Activated CD4-positive, alpha-beta T cell treated with anti-CD3 and anti-CD28 coated beads for 24 hours (primary cell): Measurements from ENCODE around the gene EIF4G3.
"Not testable (repeated sequence)": the region's sequence is repeated elsewhere in the genome, so short reads cannot be mapped to it uniquely, and the experiment has no call there.

Source experiments
- DNase-seq, 2 donors: peaks; one replicate each; pipeline ENCODE4 v3.0.0-alpha.2; 2020; ENCODE audit warnings: low read depth in 2 of 2

Gene EIF4G3

GRCh38 chr1:21154717-21155116 is 22.0 kb downstream of the EIF4G3 start:
- no peak for DNase-seq

GRCh38 chr1:21153388-21153787 is 23.3 kb downstream of the EIF4G3 start:
- DNase-seq: no peak

DNA sequence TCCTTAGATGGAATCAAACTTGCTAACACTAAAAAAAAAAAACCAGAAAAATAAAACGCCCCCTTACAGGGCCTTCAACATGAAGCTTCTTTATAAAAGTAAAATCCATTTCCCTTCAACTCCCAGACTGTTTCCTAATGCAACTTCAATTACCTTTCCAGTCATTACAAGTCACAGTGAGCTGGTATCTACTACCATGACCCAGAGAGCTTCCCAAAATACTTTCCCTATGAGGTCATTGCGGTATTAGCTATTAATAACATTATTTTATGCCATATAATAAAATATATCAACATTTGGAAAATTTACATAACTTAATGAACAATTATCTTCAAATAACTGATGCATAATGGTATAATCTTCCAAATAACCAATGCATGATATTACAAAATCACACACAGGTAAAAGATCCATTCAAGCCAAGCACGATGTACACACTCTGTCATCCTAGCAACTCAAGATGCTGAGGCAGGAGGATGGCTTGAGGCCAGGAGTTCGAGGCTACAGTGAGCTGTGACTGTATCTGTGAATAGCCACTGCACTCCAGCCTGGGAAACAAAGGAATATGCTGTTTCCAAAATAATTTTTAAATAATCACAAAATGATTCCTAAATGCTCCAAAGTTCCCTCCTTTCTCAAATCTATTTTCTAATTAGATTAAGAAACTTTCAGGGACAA is 24.1 kb downstream of the EIF4G3 start:
- DNase-seq: no peak

GRCh38 chr1:21149855-21150432 is 26.8 kb downstream of the EIF4G3 start:
- DNase-seq: no peak

DNA sequence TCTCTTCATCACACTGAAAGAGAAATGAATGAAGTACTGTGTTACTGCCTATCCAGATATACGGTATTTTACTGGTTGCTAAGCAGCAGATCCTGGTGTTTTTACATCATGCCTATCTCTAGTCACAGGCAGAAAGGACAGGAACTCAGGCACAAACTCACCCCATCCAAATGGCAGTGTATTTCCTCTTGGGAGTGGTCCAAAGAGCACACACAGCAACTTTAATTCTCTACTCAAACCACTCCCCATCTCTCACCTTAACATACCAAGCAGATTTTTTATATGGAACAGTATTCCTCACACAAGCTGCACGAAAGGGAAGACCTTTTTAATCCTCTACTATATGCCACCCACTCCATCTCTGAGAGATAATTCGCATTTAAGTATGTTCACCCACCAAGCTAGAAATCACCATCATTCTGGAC is 27.3 kb downstream of the EIF4G3 start:
- no peak for DNase-seq

DNA sequence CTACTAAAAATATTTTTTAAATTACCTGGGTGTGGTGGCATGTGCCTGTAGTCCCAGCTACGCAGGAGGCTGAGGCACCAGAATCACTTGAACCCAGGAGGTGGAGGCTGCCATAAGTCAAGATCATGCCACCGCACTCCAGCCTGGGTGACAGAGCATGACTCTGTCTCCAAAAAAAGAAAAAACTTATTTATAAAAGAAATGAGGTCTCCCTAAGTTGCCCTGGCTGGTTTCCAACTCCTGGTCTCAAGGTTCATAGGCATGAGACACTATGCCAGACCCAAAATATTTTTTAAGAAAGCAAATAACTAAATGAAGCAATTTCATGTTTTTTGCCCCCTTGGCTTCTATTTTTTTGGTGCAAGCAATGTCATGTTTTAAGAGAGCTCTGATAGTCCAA is 32.9 kb downstream of the EIF4G3 start:
- no peak for DNase-seq

- DNase-seq: no peak
These were observed 33.6 kb downstream of the EIF4G3 start for GRCh38 chr1:21143138-21143537.

GRCh38 chr1:21141030-21141429 is 35.7 kb downstream of the EIF4G3 start:
- no peak for DNase-seq

GRCh38 chr1:21139601-21140000 is 37.1 kb downstream of the EIF4G3 start:
- DNase-seq: no peak

- DNase-seq: not testable (repeated sequence)
These were observed 40.4 kb downstream of the EIF4G3 start for GRCh38 chr1:21136344-21136743.

DNA sequence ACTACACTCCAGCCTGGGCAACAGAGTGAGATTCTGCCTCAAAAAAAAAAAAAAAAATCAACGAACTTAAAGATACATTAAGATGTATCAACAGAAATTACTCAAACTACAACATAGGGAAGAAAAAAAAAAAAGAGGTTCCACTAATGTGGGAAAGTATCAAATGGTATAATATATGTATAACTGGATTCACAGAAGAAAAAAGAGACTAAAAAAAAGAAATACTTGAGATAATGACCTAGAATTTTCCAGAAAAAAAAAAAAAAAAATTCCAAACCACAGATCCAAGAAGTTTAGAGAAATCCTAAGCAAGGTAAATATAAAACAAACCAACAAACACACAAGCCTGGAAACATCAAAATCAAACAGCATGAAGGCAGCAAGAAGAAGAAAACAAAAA is 45.5 kb downstream of the EIF4G3 start:
- DNase-seq: no peak

- DNase-seq: no peak
These were observed 47.3 kb downstream of the EIF4G3 start for GRCh38 chr1:21129407-21129806.

DNA sequence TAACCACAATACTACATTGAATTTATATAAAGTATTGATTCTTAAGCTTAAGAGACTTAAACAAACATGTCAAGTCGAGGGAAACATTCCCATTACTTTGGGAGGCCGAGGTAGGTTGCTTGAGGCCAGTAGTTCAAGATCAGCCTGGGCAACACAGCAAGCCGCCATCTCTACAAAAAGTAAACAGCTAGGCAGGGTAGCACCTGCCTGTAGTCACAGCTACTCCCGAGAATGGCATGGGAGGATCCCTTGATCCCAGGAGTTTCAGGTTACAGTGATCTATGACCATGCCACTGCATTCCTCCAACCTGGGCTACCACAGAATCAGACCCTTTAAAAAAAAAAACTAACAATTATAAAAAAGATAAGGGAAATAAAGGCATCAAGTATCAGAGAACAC is 50.4 kb downstream of the EIF4G3 start:
- DNase-seq: no peak

DNA sequence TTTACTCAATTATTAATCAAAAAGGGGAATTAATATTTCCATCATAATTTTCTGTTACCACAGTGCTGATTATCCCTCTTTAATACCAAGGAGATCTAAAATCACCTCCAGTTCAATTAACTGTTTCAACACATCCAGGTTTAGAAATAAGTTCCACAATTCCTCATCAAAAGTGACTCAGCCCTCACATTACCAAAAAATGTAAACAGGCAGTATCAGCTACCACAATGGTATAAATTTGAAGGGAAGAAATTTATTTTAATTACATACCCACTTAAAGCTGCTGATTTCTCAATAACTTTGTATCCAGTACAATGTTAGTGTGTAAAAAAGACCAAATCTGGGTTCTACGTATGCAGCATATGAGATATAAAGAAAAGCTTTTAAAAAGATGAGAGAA is 51.9 kb downstream of the EIF4G3 start:
- no peak for DNase-seq

DNA sequence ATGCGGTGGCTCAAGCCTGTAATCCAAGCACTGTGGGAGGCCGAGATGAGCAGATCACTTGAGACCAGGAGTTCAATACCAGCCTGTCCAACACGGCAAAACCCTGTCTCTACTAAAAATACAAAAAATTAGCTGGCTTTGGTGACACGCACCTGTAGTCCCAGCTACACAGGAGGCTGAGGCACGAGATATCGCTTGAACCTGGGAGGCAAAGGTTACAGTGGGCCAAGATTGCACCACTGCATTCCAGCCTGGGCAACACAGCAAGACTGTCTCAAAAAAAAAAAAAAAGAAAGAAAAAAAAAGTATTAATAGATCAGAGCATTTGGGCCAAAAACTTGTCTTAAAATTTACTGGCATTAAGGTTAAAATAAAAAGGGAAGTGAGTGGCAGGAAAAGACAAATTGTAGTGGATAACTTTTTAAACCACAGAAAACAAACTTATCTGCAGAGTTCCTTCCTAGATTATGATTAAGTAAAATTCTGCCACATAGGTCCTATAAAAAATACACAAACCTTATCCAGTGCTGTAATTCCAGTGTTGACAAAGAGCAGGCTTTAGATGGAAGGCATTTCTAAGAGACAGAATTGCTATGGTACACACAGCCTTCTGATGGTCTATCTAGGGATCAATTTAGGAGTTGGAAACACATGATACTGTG is 53.3 kb downstream of the EIF4G3 start:
- DNase-seq: no peak

- DNase-seq: no peak
These were observed 54.8 kb downstream of the EIF4G3 start for GRCh38 chr1:21121764-21122471.

DNA sequence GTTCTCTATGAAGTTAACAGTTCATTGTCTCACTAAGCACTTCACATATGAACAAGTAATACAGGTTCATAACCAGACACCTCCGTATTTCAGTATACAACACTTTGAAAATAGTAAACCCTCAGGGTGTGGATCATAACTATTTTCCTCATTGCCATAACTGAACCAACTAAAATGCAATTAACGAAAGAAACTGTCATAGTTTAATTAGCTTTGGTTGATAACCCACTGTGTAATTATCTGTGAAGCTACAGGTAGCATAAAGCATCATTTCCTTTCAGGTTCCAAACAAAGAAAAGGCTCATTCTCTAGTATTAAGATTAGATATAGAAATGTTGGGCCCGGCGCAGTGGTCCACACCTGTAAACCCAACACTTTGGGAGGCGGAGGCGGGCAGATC is 58.5 kb downstream of the EIF4G3 start:
- no peak for DNase-seq

GRCh38 chr1:21117597-21118001 is 59.1 kb downstream of the EIF4G3 start:
- DNase-seq: no peak

- no peak for DNase-seq
These were observed 59.5 kb downstream of the EIF4G3 start for GRCh38 chr1:21117159-21117558.

- no peak for DNase-seq
These were observed 61.5 kb downstream of the EIF4G3 start for GRCh38 chr1:21115098-21115760.

- no peak for DNase-seq
These were observed 62.3 kb downstream of the EIF4G3 start for GRCh38 chr1:21114431-21114830.

DNA sequence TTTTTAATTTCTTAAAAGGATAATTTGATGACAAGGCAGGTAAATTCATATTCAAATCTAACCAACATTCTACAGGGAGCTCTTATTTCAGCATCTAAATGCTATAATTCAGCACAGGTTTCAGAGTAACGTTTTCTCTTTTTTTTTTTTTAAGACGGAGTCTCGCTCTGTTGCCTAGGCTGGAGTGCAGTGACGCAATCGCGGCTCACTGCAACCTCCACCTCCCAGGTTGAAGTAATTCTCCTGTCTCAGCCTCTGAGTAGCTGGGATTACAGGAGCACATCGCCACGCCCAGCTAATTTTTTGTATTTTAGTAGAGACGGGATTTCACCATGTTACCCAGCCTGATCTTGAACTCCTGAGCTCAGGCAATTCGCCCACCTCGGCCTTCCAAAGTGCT is 66.5 kb downstream of the EIF4G3 start:
- DNase-seq: no peak
